ENCODE results near the gene PGGHG.
"Not testable (repeated sequence)": the region's sequence is repeated elsewhere in the genome, so short reads cannot be mapped to it uniquely, and the experiment has no call there.

Gene PGGHG

GRCh38 chr11:311013-311748 is 22.3 kb downstream of the PGGHG start:
- FAIRE-seq: peak; percentile 71
- DNase-seq (ENCODE audit: extremely low spot score, insufficient read length, low read depth): not testable (repeated sequence)

GRCh38 chr11:312092-312816 is 23.3 kb downstream of the PGGHG start:
- DNase-seq (ENCODE audit: extremely low spot score, insufficient read length, low read depth) (no peak), FAIRE-seq (peak; percentile 56)

- no peak for DNase-seq (ENCODE audit: extremely low spot score, insufficient read length, low read depth)
- FAIRE-seq: no peak
Measured at GRCh38 chr11:313304-313786, 24.4 kb downstream of the PGGHG start.

- FAIRE-seq (peak; percentile 91), DNase-seq (ENCODE audit: extremely low spot score, insufficient read length, low read depth) (peak; percentile 65)
Measured at GRCh38 chr11:313787-314553, 25.0 kb downstream of the PGGHG start, which contains the start of gene IFITM1. Gene IFITM1 (plus strand): TSS chr11:314040. CDS start chr11:314171, 131 bp downstream.

GRCh38 chr11:314554-314875 is 25.6 kb downstream of the PGGHG start:
- FAIRE-seq; DNase-seq (ENCODE audit: extremely low spot score, insufficient read length, low read depth): not testable (repeated sequence)

GRCh38 chr11:315051-315481 is 26.1 kb downstream of the PGGHG start:
- FAIRE-seq (no peak), DNase-seq (ENCODE audit: extremely low spot score, insufficient read length, low read depth) (no peak)

- no peak for FAIRE-seq
- DNase-seq (ENCODE audit: extremely low spot score, insufficient read length, low read depth): no peak
Measured at GRCh38 chr11:315516-315994, 26.6 kb downstream of the PGGHG start.

- FAIRE-seq (no peak), DNase-seq (ENCODE audit: extremely low spot score, insufficient read length, low read depth) (no peak)
Measured at GRCh38 chr11:316031-316701, 27.2 kb downstream of the PGGHG start.

GRCh38 chr11:316891-317301 is 28.0 kb downstream of the PGGHG start:
- DNase-seq (ENCODE audit: extremely low spot score, insufficient read length, low read depth): no peak
- FAIRE-seq: no peak

GRCh38 chr11:317668-318404 is 28.9 kb downstream of the PGGHG start:
- not testable (repeated sequence) for DNase-seq (ENCODE audit: extremely low spot score, insufficient read length, low read depth)
- peak; percentile 71 for FAIRE-seq

- FAIRE-seq: peak; percentile 15
- not testable (repeated sequence) for DNase-seq (ENCODE audit: extremely low spot score, insufficient read length, low read depth)
Measured at GRCh38 chr11:318405-319120, 29.6 kb downstream of the PGGHG start.

- FAIRE-seq; DNase-seq (ENCODE audit: extremely low spot score, insufficient read length, low read depth): not testable (repeated sequence)
Measured at GRCh38 chr11:319121-319887, 30.4 kb downstream of the PGGHG start.

- not testable (repeated sequence) for DNase-seq (ENCODE audit: extremely low spot score, insufficient read length, low read depth); FAIRE-seq
Measured at GRCh38 chr11:319888-320273, 31.0 kb downstream of the PGGHG start.

- DNase-seq (ENCODE audit: extremely low spot score, insufficient read length, low read depth) (no peak), FAIRE-seq (no peak)
Measured at GRCh38 chr11:324156-324555, 35.2 kb downstream of the PGGHG start.

- FAIRE-seq: not testable (repeated sequence)
Measured at GRCh38 chr11:324593-325517, 35.9 kb downstream of the PGGHG start.

GRCh38 chr11:325796-326591 is 37.1 kb downstream of the PGGHG start:
- FAIRE-seq: no peak
- no peak for DNase-seq (ENCODE audit: extremely low spot score, insufficient read length, low read depth)

More at GRCh38 chr11:324593-325517, 35.9 kb downstream of the PGGHG start:
- DNase-seq (ENCODE audit: extremely low spot score, insufficient read length, low read depth): not testable (repeated sequence)

Data from GM18507 (cell line).